ENCODE measurements around the gene PPP6R3.

DNA sequence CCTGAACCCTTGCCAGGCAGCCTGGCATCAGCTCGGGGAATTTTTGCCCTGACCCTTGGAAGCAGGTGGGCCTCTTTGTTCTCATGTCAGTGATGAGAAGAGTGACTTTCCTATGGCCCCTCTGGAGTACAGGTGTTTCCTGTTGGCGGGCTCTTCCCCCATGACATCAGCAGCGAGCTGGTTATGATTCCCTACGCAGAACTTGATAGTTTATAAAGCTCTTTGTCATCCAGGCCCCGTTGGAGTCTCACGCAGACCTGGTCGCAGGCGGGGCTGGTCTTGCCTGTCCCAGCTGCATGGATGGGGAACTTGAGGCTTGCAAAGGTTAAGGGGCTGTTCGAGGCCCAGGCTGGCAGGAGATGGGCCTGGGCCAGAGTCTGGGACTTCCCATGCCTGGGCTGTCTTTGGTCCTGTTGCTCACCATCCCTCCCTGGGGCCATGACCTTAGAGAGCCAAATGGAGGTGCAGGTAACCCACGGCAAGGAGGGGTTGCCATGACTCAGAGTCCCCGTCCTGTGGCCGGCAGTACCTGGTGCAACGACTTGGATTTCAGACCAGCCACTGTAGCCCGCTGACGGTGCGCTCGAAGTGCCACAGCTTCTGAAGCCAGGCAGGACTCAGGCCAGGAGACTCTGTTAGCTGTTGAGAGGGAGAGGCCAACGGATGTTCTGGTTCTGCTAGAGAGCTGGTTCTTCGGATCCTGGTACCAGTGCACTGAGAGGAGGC lies 45.9 kb upstream of the PPP6R3 start:
- no peak for TF ChIP-seq CTCF (conservative IDR thresholded peaks at IDR 0.05)
- TF ChIP-seq EZH2 (IDR thresholded peaks at IDR 0.05; ENCODE audit: low read depth), result no peak
